HCT116 (cell line): ENCODE results near the gene GRM4. TPM values are rescaled to one million over a fixed set of nuclear protein-coding genes. Genes with fewer than 3 reads are reported as not detected.

Experiments
- ATAC-seq: fragments of 200-7000 bp; cut with Tn5 transposase; 2 replicates; pipeline ENCODE4 v1.9.1; 2020; ENCODE audit warnings: mild to moderate bottlenecking, moderate library complexity
- BruUV-seq: library from RNA; stranded (reverse); fragments of 400-500 nt; replicated peaks from 2 replicates; lab custom pipeline; 2021; lab: Mats Ljungman, UMichigan
- CTCF ChIA-PET: fragments of 300-600 bp; sonication (Branson Sonifier 250); formaldehyde crosslinking; loops from one replicate; lab custom pipeline; 2021; ENCODE audit warnings: antibody characterized with exemption; lab: Charles Lee
- POLR2A ChIA-PET: fragments of 300-600, 350-600 bp; sonication (Branson Sonifier 250); formaldehyde crosslinking; loops from one replicate; lab custom pipeline; 2021; ENCODE audit warnings: antibody characterized with exemption; lab: Charles Lee
- RAD21 ChIA-PET, 2 experiments: fragments of 300-600 bp; sonication (Branson Sonifier 250); formaldehyde crosslinking; loops; one replicate each; lab custom pipeline; 2023; ENCODE audit warnings: low total read pairs in 2 of 2; ENCODE audit not compliant: uncharacterized antibody in 2 of 2, unreplicated experiment in 2 of 2, low non-redundant PET in 1 of 2; lab: Charles Lee
- DNase-seq: peaks from one replicate; pipeline ENCODE4 v3.0.0-alpha.2; 2010; ENCODE audit warnings: low read depth, low spot score
- H2AFZ ChIP-seq: fragments of 200-600 bp; shearing (Covaris generic), sonication (generic); 2 replicates; pipeline ENCODE4 v1.6.1; 2017; ENCODE audit warnings: low read depth, mixed run types, mixed read lengths, antibody characterized with exemption, low read length; ENCODE audit not compliant: poor library complexity, severe bottlenecking
- H3K27ac ChIP-seq: 2 replicates; pipeline ENCODE4 v1.5.1; 2012; ENCODE audit warnings: low read depth, low read length
- H3K27me3 ChIP-seq: fragments of 200-600 bp; sonication (generic); 2 replicates; pipeline ENCODE4 v1.6.1; 2016; ENCODE audit warnings: mixed run types, low read length, mixed read lengths; ENCODE audit not compliant: insufficient read depth
- H3K36me3 ChIP-seq, 2 experiments: fragments of 200-500 bp in 1 of 2; fragments of 200-600 bp in 1 of 2; sonication (Bioruptor generic) in 1 of 2; sonication (generic) in 1 of 2; 2 replicates each; pipeline versions ENCODE4 v1.5.1 to v1.6.1; 2014 to 2016; ENCODE audit warnings: low read length in 2 of 2, inconsistent platforms in 1 of 2, mixed read lengths in 1 of 2, mixed run types in 1 of 2; ENCODE audit not compliant: insufficient read depth in 2 of 2, control insufficient read depth in 1 of 2
- H3K4me1 ChIP-seq, 2 experiments: fragments of 200-600 bp in 1 of 2; sonication (generic) in 1 of 2; 2 replicates each; pipeline versions ENCODE4 v1.5.1 to v1.6.1; 2012 to 2017; ENCODE audit warnings: low read length in 2 of 2, inconsistent platforms in 1 of 2, mild to moderate bottlenecking in 1 of 2, mixed read lengths in 1 of 2, mixed run types in 1 of 2, moderate library complexity in 1 of 2; ENCODE audit not compliant: insufficient read depth in 2 of 2, control insufficient read depth in 1 of 2
- H3K4me2 ChIP-seq: fragments of 200-600 bp; sonication (generic); 2 replicates; pipeline ENCODE4 v1.6.1; 2017; ENCODE audit warnings: mixed run types, low read length, mixed read lengths
- H3K4me3 ChIP-seq, 2 experiments: fragments of 200-600 bp in 1 of 2; sonication (generic) in 1 of 2; replicated peaks in 1 of 2; 2 replicates each; pipeline ENCODE4 v1.5.1; 2011 to 2016; ENCODE audit warnings: low read length in 2 of 2, control low read depth in 1 of 2, low read depth in 1 of 2, mild to moderate bottlenecking in 1 of 2, mixed read lengths in 1 of 2, mixed run types in 1 of 2
- H3K79me2 ChIP-seq: fragments of 200-600 bp; sonication (generic); 2 replicates; pipeline ENCODE4 v1.6.1; 2017; ENCODE audit warnings: mild to moderate bottlenecking, mixed run types, low read length, moderate library complexity, mixed read lengths; ENCODE audit not compliant: insufficient read depth
- H3K9ac ChIP-seq: fragments of 200-600 bp; sonication (generic); 2 replicates; pipeline ENCODE4 v1.6.1; 2016; ENCODE audit warnings: low read length, mixed read lengths
- H3K9me2 ChIP-seq: fragments of 200-600 bp; sonication (generic), shearing (Covaris generic); 2 replicates; pipeline ENCODE4 v1.6.1; 2017; ENCODE audit warnings: mixed run types, mild to moderate bottlenecking, moderate library complexity; ENCODE audit not compliant: insufficient read depth
- H3K9me3 ChIP-seq, 2 experiments: fragments of 200-500 bp in 1 of 2; fragments of 200-600 bp in 1 of 2; sonication (Bioruptor generic) in 1 of 2; sonication (generic) in 1 of 2; 2 replicates each; pipeline ENCODE4 v1.6.1; 2014 to 2017; ENCODE audit warnings: low read length in 2 of 2, mixed read lengths in 2 of 2, inconsistent platforms in 1 of 2, low read depth in 1 of 2, mild to moderate bottlenecking in 1 of 2, mixed run types in 1 of 2, moderate library complexity in 1 of 2; ENCODE audit not compliant: control insufficient read depth in 1 of 2, insufficient read depth in 1 of 2
- H4K20me1 ChIP-seq: fragments of 200-600 bp; sonication (generic), shearing (Covaris generic); 2 replicates; pipeline ENCODE4 v1.6.1; 2017; ENCODE audit warnings: mixed run types, mild to moderate bottlenecking, moderate library complexity; ENCODE audit not compliant: insufficient read depth
- CEBPB ChIP-seq: IDR thresholded peaks from 2 replicates; pipeline ENCODE4 v1.6.1; 2012; ENCODE audit warnings: low read depth
- EGR1 ChIP-seq: IDR thresholded peaks from 2 replicates; pipeline ENCODE4 v1.6.1; 2012; ENCODE audit warnings: low read depth
- ELF1 ChIP-seq: IDR thresholded peaks from 2 replicates; pipeline ENCODE4 v1.6.1; 2012; ENCODE audit warnings: low read depth, borderline replicate concordance
- EZH2phosphoT487 ChIP-seq: fragments of 200-600 bp; IDR thresholded peaks from 2 replicates; pipeline ENCODE4 v1.6.1; 2018; ENCODE audit warnings: antibody characterized with exemption, borderline replicate concordance
- POLR2A ChIP-seq: IDR thresholded peaks from 2 replicates; pipeline ENCODE4 v1.7.0; 2011; ENCODE audit warnings: borderline replicate concordance; ENCODE audit not compliant: insufficient read depth, insufficient read length; ENCODE audit errors: extremely low read depth
- POLR2AphosphoS5 ChIP-seq: IDR thresholded peaks from 2 replicates; pipeline ENCODE4 v1.6.1; 2011; ENCODE audit warnings: mild to moderate bottlenecking, low read depth, low read length, moderate library complexity
- SRF ChIP-seq: IDR thresholded peaks from 2 replicates; pipeline ENCODE4 v1.6.1; 2012; ENCODE audit warnings: low read depth
- TCF7L2 ChIP-seq: IDR thresholded peaks from 2 replicates; pipeline ENCODE4 v1.7.0; 2011; ENCODE audit warnings: borderline replicate concordance, inconsistent platforms; ENCODE audit not compliant: insufficient read depth, insufficient read length; ENCODE audit errors: extremely low read depth
- YY1 ChIP-seq: IDR thresholded peaks from 2 replicates; pipeline ENCODE4 v1.6.1; 2011; ENCODE audit warnings: low read length, low read depth, moderate library complexity, mild to moderate bottlenecking; ENCODE audit not compliant: insufficient replicate concordance; ENCODE audit errors: extremely low read depth
- ZFX ChIP-seq: fragments of 450-650 bp; IDR thresholded peaks from 2 replicates; pipeline ENCODE4 v1.6.1; 2017
- intact Hi-C: fragments of 100-400 bp; cut with micrococcal nuclease; formaldehyde crosslinking; loops from 2 replicates; pipeline ENCODE4 v1.10.0; 2022
- total RNA-seq: library from RNA; stranded (reverse); gene quantifications from one replicate; pipeline ENCODE4 v1.2.1, GENCODE V29; 2021; ENCODE audit not compliant: unreplicated experiment
- TF ChIP-seq, protein P1 (sequence below): IDR thresholded peaks from 2 replicates; pipeline ENCODE4 v1.6.1; 2012
- TF ChIP-seq, protein P2 (sequence below), 3 experiments: fragments of 200-600 bp in 1 of 3; sonication (generic) in 1 of 3; IDR thresholded peaks in 2 of 3; conservative IDR thresholded peaks in 1 of 3; 2 replicates each; pipeline ENCODE4 v1.5.1; 2012 to 2017; ENCODE audit warnings: low read depth in 2 of 3, low read length in 2 of 3, antibody characterized with exemption in 1 of 3, borderline replicate concordance in 1 of 3, control low read depth in 1 of 3, mild to moderate bottlenecking in 1 of 3, mixed read lengths in 1 of 3, mixed run types in 1 of 3, moderate library complexity in 1 of 3; ENCODE audit not compliant: insufficient read depth in 1 of 3

GRM4 gene
- total RNA-seq, 1 experiment from 2014 or later, result 2.6 TPM

DNA sequence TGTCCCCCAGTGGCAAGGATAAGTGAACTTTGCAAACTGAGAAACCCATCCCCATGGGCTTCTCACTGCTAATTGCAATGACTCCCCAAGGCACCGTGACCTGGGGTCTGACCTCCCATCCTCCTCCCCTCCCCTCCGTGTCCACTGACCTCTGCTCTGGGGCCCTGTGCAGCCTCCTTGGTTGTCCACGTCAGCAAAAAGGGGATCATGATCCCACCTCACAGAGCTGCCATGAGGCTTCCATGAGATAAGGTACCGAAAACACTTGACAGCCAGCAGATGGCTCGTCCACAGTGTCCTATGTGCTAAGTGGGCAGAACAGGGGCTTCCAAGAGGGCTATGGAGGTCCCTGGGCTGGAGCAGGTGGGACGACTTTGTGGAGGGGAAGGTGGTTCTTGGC lies 104.5 kb downstream of the GRM4 start:
- H3K27ac ChIP-seq, result no peak overlapping the region
- H3K9me3 ChIP-seq, result no peaks in the 10 kb centered on the region
- ChIA-PET CTCF (no interaction called here), RAD21 (no interaction called here), POLR2A (no interaction called here)
- H2AFZ ChIP-seq, result no peak overlapping the region
- no peaks in the 10 kb centered on the region for H3K27me3 ChIP-seq
- DNase-seq, result no peak
- no peak for ATAC-seq
- no peak for TF ChIP-seq YY1
- TF ChIP-seq ELF1, result no peak
- TF ChIP-seq CEBPB, result no peak
- TF ChIP-seq SRF, result no peak
- TF ChIP-seq POLR2A, result no peak
- TF ChIP-seq, protein P1, sequence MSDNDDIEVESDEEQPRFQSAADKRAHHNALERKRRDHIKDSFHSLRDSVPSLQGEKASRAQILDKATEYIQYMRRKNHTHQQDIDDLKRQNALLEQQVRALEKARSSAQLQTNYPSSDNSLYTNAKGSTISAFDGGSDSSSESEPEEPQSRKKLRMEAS, result no peak
- TF ChIP-seq, protein P2, sequence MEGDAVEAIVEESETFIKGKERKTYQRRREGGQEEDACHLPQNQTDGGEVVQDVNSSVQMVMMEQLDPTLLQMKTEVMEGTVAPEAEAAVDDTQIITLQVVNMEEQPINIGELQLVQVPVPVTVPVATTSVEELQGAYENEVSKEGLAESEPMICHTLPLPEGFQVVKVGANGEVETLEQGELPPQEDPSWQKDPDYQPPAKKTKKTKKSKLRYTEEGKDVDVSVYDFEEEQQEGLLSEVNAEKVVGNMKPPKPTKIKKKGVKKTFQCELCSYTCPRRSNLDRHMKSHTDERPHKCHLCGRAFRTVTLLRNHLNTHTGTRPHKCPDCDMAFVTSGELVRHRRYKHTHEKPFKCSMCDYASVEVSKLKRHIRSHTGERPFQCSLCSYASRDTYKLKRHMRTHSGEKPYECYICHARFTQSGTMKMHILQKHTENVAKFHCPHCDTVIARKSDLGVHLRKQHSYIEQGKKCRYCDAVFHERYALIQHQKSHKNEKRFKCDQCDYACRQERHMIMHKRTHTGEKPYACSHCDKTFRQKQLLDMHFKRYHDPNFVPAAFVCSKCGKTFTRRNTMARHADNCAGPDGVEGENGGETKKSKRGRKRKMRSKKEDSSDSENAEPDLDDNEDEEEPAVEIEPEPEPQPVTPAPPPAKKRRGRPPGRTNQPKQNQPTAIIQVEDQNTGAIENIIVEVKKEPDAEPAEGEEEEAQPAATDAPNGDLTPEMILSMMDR (IDR thresholded peaks at IDR 0.05 in 2 of 3, conservative IDR thresholded peaks at IDR 0.05 in 1 of 3; ENCODE audit: borderline replicate concordance in 1 of 3, insufficient read depth in 1 of 3, low read depth in 2 of 3, low read length in 2 of 3), result no peak
- TF ChIP-seq EZH2phosphoT487, result no peak
- no peak for TF ChIP-seq EGR1
- no peak for TF ChIP-seq POLR2AphosphoS5
- TF ChIP-seq TCF7L2, result no peak
- no peak for TF ChIP-seq ZFX
- H3K4me2 ChIP-seq, result no peak overlapping the region
- H3K4me3 ChIP-seq, result no peak overlapping the region
- intact Hi-C loops, result no loop called here
- H4K20me1 ChIP-seq, result no peaks in the 10 kb centered on the region
- H3K9me2 ChIP-seq, result no peaks in the 10 kb centered on the region
- no peaks in the 10 kb centered on the region for H3K36me3 ChIP-seq
- BruUV-seq, result no TSS peak
- no peaks in the 10 kb centered on the region for H3K4me1 ChIP-seq
- no peak overlapping the region for H3K9ac ChIP-seq
- H3K79me2 ChIP-seq, result no peaks in the 10 kb centered on the region
